Measurements from ENCODE around the gene ERN1. TPM values are rescaled to one million over a fixed set of nuclear protein-coding genes. Genes with fewer than 3 reads are reported as not detected.

The ERN1 gene
- total and polyA plus RNA-seq, 2 donors, result 5.9 to 7.4 TPM

- Histone ChIP-seq H3K9me3 (ENCODE audit: control insufficient read depth in 2 of 2, insufficient read depth in 1 of 2, low read length in 1 of 2) (peaks cover 0 to 4% of the 10 kb centered on the region in 2 donors), H3K4me1 (ENCODE audit: control insufficient read depth in 2 of 2, insufficient read depth in 2 of 2, low read length in 2 of 2) (peaks cover 5 to 44% of the 10 kb centered on the region in 2 donors), H3K27ac (ENCODE audit: low read depth in 1 of 2, low read length in 1 of 2) (no peak overlapping the region), H3K27me3 (ENCODE audit: control insufficient read depth in 2 of 2, insufficient read depth in 1 of 2, low read length in 1 of 2) (no peaks in the 10 kb centered on the region), H3K4me3 (ENCODE audit: low read length in 2 of 2) (no peak overlapping the region), H3K36me3 (ENCODE audit: control insufficient read depth in 2 of 2, insufficient read depth in 2 of 2, low read length in 1 of 2) (peaks cover 10 to 25% of the 10 kb centered on the region in 2 donors)
- 66% methylated on average over 8 of the region's 8 CpGs for WGBS
- no peak for DNase-seq (ENCODE audit: low read depth in 6 of 9, low spot score in 9 of 9)
Observed at GRCh38 chr17:64097196-64097936, 32.6 kb downstream of the ERN1 start.

- Histone ChIP-seq H3K36me3 (ENCODE audit: control insufficient read depth in 2 of 2, insufficient read depth in 2 of 2, low read length in 1 of 2) (peaks cover 10 to 25% of the 10 kb centered on the region in 2 donors), H3K4me1 (ENCODE audit: control insufficient read depth in 2 of 2, insufficient read depth in 2 of 2, low read length in 2 of 2) (peaks cover 5 to 41% of the 10 kb centered on the region in 2 donors), H3K27ac (ENCODE audit: low read depth in 1 of 2, low read length in 1 of 2) (peak overlapping the region in 1 of 2 donors; percentile 26), H3K4me3 (ENCODE audit: low read length in 2 of 2) (no peak overlapping the region), H3K27me3 (ENCODE audit: control insufficient read depth in 2 of 2, insufficient read depth in 1 of 2, low read length in 1 of 2) (no peaks in the 10 kb centered on the region), H3K9me3 (ENCODE audit: control insufficient read depth in 2 of 2, insufficient read depth in 1 of 2, low read length in 1 of 2) (peaks cover 0 to 4% of the 10 kb centered on the region in 2 donors)
- no peak for DNase-seq (ENCODE audit: low read depth in 6 of 9, low spot score in 9 of 9)
- 98% methylated on average over 3 of the region's 3 CpGs for WGBS
Observed at GRCh38 chr17:64096037-64096436, 33.9 kb downstream of the ERN1 start.

DNA sequence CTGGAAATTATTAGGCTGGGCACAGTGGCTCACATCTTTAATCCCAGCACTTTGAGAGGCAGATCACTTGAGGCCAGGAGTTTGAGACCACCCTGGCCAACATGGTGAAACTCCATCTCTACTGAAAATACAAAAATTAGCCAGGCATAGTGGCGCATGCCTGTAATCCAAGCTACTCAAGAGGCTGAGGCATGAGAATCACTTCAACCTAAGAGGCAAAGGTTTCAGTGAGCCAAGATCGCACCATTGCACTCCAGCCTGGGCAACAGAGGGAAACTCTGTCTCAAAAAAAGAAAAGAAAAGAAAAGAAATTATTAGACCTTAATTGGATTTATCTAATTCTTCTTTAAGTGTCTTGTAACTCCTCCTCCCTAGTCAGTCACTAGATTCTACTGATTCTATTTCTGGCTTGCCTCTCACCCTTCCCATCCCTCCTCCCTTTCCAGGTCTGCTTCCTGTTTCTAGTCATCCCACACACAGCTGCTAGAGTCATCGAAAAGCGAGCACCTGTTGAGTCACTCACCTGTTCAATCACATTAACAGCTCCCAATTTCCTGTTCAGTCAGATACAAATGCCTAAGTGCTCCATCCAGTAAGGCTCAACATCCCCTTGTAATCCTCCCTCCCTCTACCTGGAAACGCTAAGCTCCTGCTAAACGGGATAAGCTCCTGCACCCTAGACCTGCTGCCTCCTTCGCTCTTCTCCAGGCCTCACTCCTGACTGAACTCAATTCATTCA lies 34.6 kb downstream of the ERN1 start:
- no peaks in the 10 kb centered on the region for H3K27me3 ChIP-seq (ENCODE audit: control insufficient read depth in 2 of 2, insufficient read depth in 1 of 2, low read length in 1 of 2)
- H3K4me1 ChIP-seq (ENCODE audit: control insufficient read depth in 2 of 2, insufficient read depth in 2 of 2, low read length in 2 of 2), result peaks cover 5 to 41% of the 10 kb centered on the region in 2 donors
- 75% methylated on average over 7 of the region's 7 CpGs for WGBS
- peaks cover 0 to 4% of the 10 kb centered on the region in 2 donors for H3K9me3 ChIP-seq (ENCODE audit: control insufficient read depth in 2 of 2, insufficient read depth in 1 of 2, low read length in 1 of 2)
- no peak overlapping the region for H3K4me3 ChIP-seq (ENCODE audit: low read length in 2 of 2)
- DNase-seq (ENCODE audit: low read depth in 6 of 9, low spot score in 9 of 9), result no peak
- peaks cover 10 to 25% of the 10 kb centered on the region in 2 donors for H3K36me3 ChIP-seq (ENCODE audit: control insufficient read depth in 2 of 2, insufficient read depth in 2 of 2, low read length in 1 of 2)
- H3K27ac ChIP-seq (ENCODE audit: low read depth in 1 of 2, low read length in 1 of 2), result peak overlapping the region in 1 of 2 donors; percentile 26

DNA sequence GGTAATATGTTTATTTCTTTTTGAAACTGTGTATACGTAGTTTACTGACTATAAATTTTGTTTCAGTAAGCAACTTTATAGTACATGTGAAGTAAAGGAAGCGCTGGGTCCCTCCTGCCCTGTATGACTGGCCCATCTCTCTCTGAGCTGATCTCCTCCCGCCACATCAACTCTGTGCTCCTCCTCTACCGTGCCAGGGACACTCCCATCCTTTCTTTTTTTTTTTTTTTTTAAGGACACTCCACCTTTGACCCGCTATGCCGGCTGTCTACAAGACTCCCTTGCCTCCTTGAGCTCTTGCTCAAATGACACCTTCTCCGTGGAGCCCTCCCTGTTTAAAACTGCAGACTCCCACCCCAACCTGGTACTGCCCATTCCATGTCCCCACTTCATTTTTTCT lies 35.5 kb downstream of the ERN1 start:
- peaks cover 5 to 41% of the 10 kb centered on the region in 2 donors for H3K4me1 ChIP-seq (ENCODE audit: control insufficient read depth in 2 of 2, insufficient read depth in 2 of 2, low read length in 2 of 2)
- 97% methylated on average over 7 of the region's 7 CpGs for WGBS

DNA sequence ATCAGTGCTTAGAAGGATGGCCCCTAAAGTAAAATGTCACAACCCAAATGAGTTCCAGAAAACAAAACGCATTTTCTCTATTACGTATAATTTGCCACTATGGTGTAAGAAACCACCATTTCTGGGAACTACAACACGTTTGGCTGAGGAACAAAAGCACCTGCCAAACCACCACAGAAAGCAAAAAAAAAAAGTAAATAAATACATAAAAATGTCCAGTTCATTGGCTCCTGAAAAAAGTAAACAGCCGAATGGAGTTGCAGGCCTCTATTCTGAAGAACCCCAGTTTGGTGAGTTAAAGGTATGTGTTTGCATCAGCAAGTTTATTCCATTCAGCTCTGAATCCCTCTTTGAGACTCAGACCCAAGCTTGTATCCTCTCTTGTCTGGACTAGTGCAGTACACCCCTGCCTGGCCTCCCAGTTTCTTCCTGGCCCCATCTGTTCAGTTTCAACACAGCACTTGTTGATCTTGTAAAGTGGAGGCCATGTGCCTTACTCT lies 36.9 kb downstream of the ERN1 start:
- H3K36me3 ChIP-seq (ENCODE audit: control insufficient read depth in 2 of 2, insufficient read depth in 2 of 2, low read length in 1 of 2), result peaks cover 10 to 25% of the 10 kb centered on the region in 2 donors
- peaks cover 0 to 4% of the 10 kb centered on the region in 2 donors for H3K9me3 ChIP-seq (ENCODE audit: control insufficient read depth in 2 of 2, insufficient read depth in 1 of 2, low read length in 1 of 2)
- H3K4me1 ChIP-seq (ENCODE audit: control insufficient read depth in 2 of 2, insufficient read depth in 2 of 2, low read length in 2 of 2), result peaks cover 6 to 46% of the 10 kb centered on the region in 2 donors
- no peak for DNase-seq (ENCODE audit: low read depth in 6 of 9, low spot score in 9 of 9)
- 60% methylated on average over 4 of the region's 4 CpGs for WGBS
- no peaks in the 10 kb centered on the region for H3K27me3 ChIP-seq (ENCODE audit: control insufficient read depth in 2 of 2, insufficient read depth in 1 of 2, low read length in 1 of 2)
- H3K27ac ChIP-seq (ENCODE audit: low read depth in 1 of 2, low read length in 1 of 2), result no peak overlapping the region
- no peak overlapping the region for H3K4me3 ChIP-seq (ENCODE audit: low read length in 2 of 2)

More for the DNA sequence above, 35.5 kb downstream of the ERN1 start:
- no peak overlapping the region for H3K4me3 ChIP-seq (ENCODE audit: low read length in 2 of 2)
- peaks cover 10 to 25% of the 10 kb centered on the region in 2 donors for H3K36me3 ChIP-seq (ENCODE audit: control insufficient read depth in 2 of 2, insufficient read depth in 2 of 2, low read length in 1 of 2)
- no peaks in the 10 kb centered on the region for H3K27me3 ChIP-seq (ENCODE audit: control insufficient read depth in 2 of 2, insufficient read depth in 1 of 2, low read length in 1 of 2)
- no peak for DNase-seq (ENCODE audit: low read depth in 6 of 9, low spot score in 9 of 9)
- peaks cover 0 to 4% of the 10 kb centered on the region in 2 donors for H3K9me3 ChIP-seq (ENCODE audit: control insufficient read depth in 2 of 2, insufficient read depth in 1 of 2, low read length in 1 of 2)
- no peak overlapping the region for H3K27ac ChIP-seq (ENCODE audit: low read depth in 1 of 2, low read length in 1 of 2)

GRCh38 chr17:64092113-64092512 lies 37.8 kb downstream of the ERN1 start:
- WGBS, result 94% methylated on average over 2 of the region's 2 CpGs
- no peak for DNase-seq (ENCODE audit: low read depth in 6 of 9, low spot score in 9 of 9)
- peaks cover 13 to 50% of the 10 kb centered on the region in 2 donors for H3K4me1 ChIP-seq (ENCODE audit: control insufficient read depth in 2 of 2, insufficient read depth in 2 of 2, low read length in 2 of 2)
- H3K9me3 ChIP-seq (ENCODE audit: control insufficient read depth in 2 of 2, insufficient read depth in 1 of 2, low read length in 1 of 2), result peaks cover 0 to 4% of the 10 kb centered on the region in 2 donors
- H3K4me3 ChIP-seq (ENCODE audit: low read length in 2 of 2), result no peak overlapping the region
- H3K36me3 ChIP-seq (ENCODE audit: control insufficient read depth in 2 of 2, insufficient read depth in 2 of 2, low read length in 1 of 2), result peaks cover 9 to 23% of the 10 kb centered on the region in 2 donors
- H3K27ac ChIP-seq (ENCODE audit: low read depth in 1 of 2, low read length in 1 of 2), result no peak overlapping the region
- H3K27me3 ChIP-seq (ENCODE audit: control insufficient read depth in 2 of 2, insufficient read depth in 1 of 2, low read length in 1 of 2), result no peaks in the 10 kb centered on the region

GRCh38 chr17:64091571-64091970 lies 38.4 kb downstream of the ERN1 start:
- WGBS, result over 99% methylated on average over 6 of the region's 6 CpGs
- Histone ChIP-seq H3K4me1 (ENCODE audit: control insufficient read depth in 2 of 2, insufficient read depth in 2 of 2, low read length in 2 of 2) (peaks cover 10 to 46% of the 10 kb centered on the region in 2 donors), H3K9me3 (ENCODE audit: control insufficient read depth in 2 of 2, insufficient read depth in 1 of 2, low read length in 1 of 2) (peaks cover 0 to 4% of the 10 kb centered on the region in 2 donors), H3K27ac (ENCODE audit: low read depth in 1 of 2, low read length in 1 of 2) (no peak overlapping the region), H3K27me3 (ENCODE audit: control insufficient read depth in 2 of 2, insufficient read depth in 1 of 2, low read length in 1 of 2) (no peaks in the 10 kb centered on the region), H3K4me3 (ENCODE audit: low read length in 2 of 2) (no peak overlapping the region), H3K36me3 (ENCODE audit: control insufficient read depth in 2 of 2, insufficient read depth in 2 of 2, low read length in 1 of 2) (peaks cover 5 to 19% of the 10 kb centered on the region in 2 donors)
- DNase-seq (ENCODE audit: low read depth in 6 of 9, low spot score in 9 of 9), result no peak

- Histone ChIP-seq H3K4me1 (ENCODE audit: control insufficient read depth in 2 of 2, insufficient read depth in 2 of 2, low read length in 2 of 2) (peaks cover 10 to 45% of the 10 kb centered on the region in 2 donors), H3K4me3 (ENCODE audit: low read length in 2 of 2) (no peak overlapping the region), H3K9me3 (ENCODE audit: control insufficient read depth in 2 of 2, insufficient read depth in 1 of 2, low read length in 1 of 2) (peaks cover 0 to 4% of the 10 kb centered on the region in 2 donors), H3K27ac (ENCODE audit: low read depth in 1 of 2, low read length in 1 of 2) (no peak overlapping the region), H3K27me3 (ENCODE audit: control insufficient read depth in 2 of 2, insufficient read depth in 1 of 2, low read length in 1 of 2) (no peaks in the 10 kb centered on the region), H3K36me3 (ENCODE audit: control insufficient read depth in 2 of 2, insufficient read depth in 2 of 2, low read length in 1 of 2) (peaks cover 5 to 15% of the 10 kb centered on the region in 2 donors)
- DNase-seq (ENCODE audit: low read depth in 6 of 9, low spot score in 9 of 9), result no peak
- 91% methylated on average over 3 of the region's 3 CpGs for WGBS
Observed at GRCh38 chr17:64091116-64091515, 38.8 kb downstream of the ERN1 start.

GRCh38 chr17:64090144-64090543 lies 39.8 kb downstream of the ERN1 start:
- Histone ChIP-seq H3K36me3 (ENCODE audit: control insufficient read depth in 2 of 2, insufficient read depth in 2 of 2, low read length in 1 of 2) (peaks cover 5 to 9% of the 10 kb centered on the region in 2 donors), H3K27me3 (ENCODE audit: control insufficient read depth in 2 of 2, insufficient read depth in 1 of 2, low read length in 1 of 2) (no peaks in the 10 kb centered on the region), H3K9me3 (ENCODE audit: control insufficient read depth in 2 of 2, insufficient read depth in 1 of 2, low read length in 1 of 2) (peaks cover 0 to 4% of the 10 kb centered on the region in 2 donors), H3K27ac (ENCODE audit: low read depth in 1 of 2, low read length in 1 of 2) (no peak overlapping the region), H3K4me1 (ENCODE audit: control insufficient read depth in 2 of 2, insufficient read depth in 2 of 2, low read length in 2 of 2) (peaks cover 12 to 43% of the 10 kb centered on the region in 2 donors), H3K4me3 (ENCODE audit: low read length in 2 of 2) (no peak overlapping the region)
- no peak for DNase-seq (ENCODE audit: low read depth in 6 of 9, low spot score in 9 of 9)
- WGBS, result 98% methylated on average over 5 of the region's 5 CpGs
